GM12873 (cell line): ENCODE measurements around the gene TIPARP.

Experiments
- TF ChIP-seq, protein P1 (sequence below): IDR thresholded peaks from 2 replicates; pipeline ENCODE4 v1.5.1; 2012; ENCODE audit warnings: low read depth, mild to moderate bottlenecking, moderate library complexity, low read length, control low read depth; ENCODE audit not compliant: insufficient read depth; ENCODE audit errors: missing control alignments

The TIPARP gene, protein sequence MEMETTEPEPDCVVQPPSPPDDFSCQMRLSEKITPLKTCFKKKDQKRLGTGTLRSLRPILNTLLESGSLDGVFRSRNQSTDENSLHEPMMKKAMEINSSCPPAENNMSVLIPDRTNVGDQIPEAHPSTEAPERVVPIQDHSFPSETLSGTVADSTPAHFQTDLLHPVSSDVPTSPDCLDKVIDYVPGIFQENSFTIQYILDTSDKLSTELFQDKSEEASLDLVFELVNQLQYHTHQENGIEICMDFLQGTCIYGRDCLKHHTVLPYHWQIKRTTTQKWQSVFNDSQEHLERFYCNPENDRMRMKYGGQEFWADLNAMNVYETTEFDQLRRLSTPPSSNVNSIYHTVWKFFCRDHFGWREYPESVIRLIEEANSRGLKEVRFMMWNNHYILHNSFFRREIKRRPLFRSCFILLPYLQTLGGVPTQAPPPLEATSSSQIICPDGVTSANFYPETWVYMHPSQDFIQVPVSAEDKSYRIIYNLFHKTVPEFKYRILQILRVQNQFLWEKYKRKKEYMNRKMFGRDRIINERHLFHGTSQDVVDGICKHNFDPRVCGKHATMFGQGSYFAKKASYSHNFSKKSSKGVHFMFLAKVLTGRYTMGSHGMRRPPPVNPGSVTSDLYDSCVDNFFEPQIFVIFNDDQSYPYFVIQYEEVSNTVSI

DNA sequence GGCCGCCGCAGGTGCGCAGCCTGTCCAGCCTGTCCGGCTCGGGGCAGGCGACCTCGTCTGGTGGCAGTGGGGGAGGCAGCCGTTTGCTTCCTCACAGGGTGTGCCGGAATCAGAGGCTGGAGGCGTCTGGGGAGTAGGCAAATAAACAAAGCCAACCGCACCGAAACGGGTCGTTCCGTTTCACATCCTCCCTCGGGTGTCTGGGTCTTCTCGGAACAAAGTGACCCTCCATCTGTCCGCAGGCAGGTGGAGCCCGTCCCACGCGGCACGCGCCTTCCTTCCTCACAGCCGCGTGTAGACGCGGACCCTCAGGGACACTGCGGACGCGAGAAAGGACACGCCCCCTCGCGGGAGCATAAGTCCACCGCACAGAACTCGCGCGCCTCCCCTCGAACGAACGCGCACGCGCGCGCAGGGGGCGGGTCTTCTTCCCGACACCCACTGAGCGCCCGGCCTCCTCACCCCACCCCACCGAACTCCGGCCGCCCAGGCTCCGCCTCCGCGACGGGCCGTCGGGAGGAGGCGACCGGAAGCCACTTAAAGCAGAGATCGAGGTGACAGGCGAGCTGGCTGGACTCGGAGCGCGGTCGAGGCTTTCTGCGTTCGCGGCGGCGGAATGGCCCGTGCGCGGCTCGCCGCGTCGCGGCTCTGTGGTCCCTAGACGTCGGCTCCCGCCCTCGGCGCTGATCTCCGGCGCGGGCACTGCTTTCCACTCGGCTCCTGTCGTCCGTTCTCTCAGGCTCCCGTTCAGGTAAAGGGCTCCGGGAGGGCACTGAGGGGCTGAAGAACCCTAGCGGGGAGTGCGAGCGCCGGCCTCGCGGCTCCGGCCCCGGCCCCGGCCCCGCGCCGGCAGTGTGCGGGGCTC is at the start of gene TIPARP:
Gene TIPARP (plus strand): TSS at position 545 of the 865 bp plus-strand sequence. CDS start 3,108 bp downstream, outside the sequence.
- TF ChIP-seq, protein P1, sequence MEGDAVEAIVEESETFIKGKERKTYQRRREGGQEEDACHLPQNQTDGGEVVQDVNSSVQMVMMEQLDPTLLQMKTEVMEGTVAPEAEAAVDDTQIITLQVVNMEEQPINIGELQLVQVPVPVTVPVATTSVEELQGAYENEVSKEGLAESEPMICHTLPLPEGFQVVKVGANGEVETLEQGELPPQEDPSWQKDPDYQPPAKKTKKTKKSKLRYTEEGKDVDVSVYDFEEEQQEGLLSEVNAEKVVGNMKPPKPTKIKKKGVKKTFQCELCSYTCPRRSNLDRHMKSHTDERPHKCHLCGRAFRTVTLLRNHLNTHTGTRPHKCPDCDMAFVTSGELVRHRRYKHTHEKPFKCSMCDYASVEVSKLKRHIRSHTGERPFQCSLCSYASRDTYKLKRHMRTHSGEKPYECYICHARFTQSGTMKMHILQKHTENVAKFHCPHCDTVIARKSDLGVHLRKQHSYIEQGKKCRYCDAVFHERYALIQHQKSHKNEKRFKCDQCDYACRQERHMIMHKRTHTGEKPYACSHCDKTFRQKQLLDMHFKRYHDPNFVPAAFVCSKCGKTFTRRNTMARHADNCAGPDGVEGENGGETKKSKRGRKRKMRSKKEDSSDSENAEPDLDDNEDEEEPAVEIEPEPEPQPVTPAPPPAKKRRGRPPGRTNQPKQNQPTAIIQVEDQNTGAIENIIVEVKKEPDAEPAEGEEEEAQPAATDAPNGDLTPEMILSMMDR, result peak; percentile 77

DNA sequence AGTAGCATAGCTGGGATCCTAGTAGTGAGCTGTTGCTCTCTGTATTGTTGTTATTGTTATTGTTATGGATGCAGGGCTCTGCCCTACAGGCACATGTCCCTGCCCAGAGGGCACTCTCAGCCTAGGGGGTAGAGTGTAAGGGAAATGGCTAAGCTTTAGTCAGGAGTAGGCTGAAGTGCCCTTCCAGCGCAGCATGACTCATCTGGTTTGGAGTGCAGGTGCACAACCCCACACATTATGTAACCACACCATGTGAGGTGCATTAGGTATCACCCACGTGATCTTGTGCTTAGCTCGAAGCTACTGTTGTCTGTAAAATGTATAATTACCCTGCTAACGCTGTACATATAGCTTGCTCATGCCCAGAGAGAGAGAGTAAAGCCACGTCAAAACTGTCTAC is 48.3 kb upstream of the TIPARP start:
- TF ChIP-seq, protein P1, result no peak

DNA sequence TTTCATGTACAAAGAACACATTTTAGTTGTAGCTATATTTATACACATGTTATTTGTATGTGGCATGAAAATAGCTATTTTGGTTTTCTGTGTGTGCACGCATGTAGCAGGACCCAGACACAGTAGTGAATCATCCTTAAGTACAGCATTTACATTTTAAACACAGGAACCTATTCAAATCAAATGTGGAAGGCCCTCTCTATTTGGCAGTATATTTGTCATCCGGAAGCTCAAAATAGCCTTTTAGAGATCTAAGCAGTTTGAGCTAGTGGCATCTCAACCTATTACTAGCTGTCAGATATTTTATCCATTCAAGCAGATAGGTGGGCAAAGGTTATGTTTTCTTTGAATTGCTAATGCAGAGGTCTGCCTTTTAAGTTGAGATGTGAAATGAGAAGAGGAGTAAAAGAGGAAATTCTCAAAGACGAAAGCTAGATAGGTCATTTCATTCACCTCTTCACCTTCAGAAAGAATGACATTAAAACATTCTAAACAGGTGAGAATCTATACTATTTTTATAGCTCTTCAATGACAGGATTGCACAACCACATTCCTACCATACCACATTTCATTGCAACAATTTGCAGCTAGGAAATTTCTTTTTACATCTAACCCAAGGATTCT is 46.3 kb upstream of the TIPARP start:
- TF ChIP-seq, protein P1, result no peak

GRCh38 chr3:156628836-156629618 is 45.4 kb upstream of the TIPARP start:
- TF ChIP-seq, protein P1, result no peak

DNA sequence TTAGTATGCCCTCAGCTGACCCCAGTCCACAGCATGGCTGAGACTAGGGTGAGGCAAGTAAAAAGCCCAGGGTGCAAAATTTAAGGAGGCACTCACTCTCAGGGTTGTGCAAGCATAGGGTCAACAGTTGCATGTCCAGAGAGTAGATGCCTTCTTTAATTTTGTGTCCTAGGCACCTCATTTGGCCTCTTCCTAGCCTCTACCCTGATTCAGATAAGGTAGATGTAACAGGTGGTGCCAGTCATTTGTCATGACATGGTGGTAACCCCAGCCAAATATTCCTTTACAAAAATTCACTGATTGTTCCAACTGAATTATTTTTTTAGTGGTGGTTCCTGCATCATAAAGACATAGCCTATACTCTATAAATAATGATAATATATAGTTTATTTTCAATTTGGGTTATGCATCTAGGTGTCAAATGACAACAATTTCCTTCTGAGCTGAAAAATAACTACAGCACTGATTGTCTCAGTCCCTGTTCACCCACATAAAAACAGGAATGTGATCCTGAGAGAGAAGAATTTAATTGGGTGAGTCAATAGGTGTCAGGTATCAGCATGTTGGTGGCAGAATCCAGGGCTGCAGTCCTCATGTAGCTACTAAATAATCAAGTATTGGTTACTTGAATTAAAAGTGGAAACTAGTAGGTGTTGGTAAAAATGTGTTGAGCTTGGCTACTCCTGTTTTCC is 44.2 kb upstream of the TIPARP start:
- TF ChIP-seq, protein P1, result no peak

- TF ChIP-seq, protein P1, result no peak
Observed at GRCh38 chr3:156630773-156631093, 43.7 kb upstream of the TIPARP start.
